ENCODE data around the gene LYPD6B. TPM values are rescaled to one million over a fixed set of nuclear protein-coding genes. Genes with fewer than 3 reads are reported as not detected.

Gene LYPD6B
- total and polyA plus RNA-seq, 9 donors: 0.10 to 3.2 (median 0.23) TPM; not detected in 2

GRCh38 chr2:149023091-149023490, 15.4 kb upstream of the LYPD6B start:
- DNase-seq: no peak
- H3K27ac ChIP-seq (ENCODE audit: low read length): no peak overlapping the region
- H3K27me3 ChIP-seq (ENCODE audit: control insufficient read depth, insufficient read depth, low read length): peaks cover 2% of the 10 kb centered on the region
- H3K4me3 ChIP-seq (ENCODE audit: low read length): no peak overlapping the region
- WGBS (ENCODE audit: insufficient coverage): no CpG with 5 or more reads among the region's 6 CpGs
- no peaks in the 10 kb centered on the region for H3K36me3 ChIP-seq (ENCODE audit: control insufficient read depth, insufficient read depth, low read length)
- no peaks in the 10 kb centered on the region for H3K4me1 ChIP-seq (ENCODE audit: control insufficient read depth, insufficient read depth, low read length)
- no peaks in the 10 kb centered on the region for H3K9me3 ChIP-seq (replicated peaks; ENCODE audit: control insufficient read depth, low read depth, low read length)

GRCh38 chr2:149027590-149028250, 10.8 kb upstream of the LYPD6B start:
- no peak overlapping the region for H3K4me3 ChIP-seq (ENCODE audit: low read length)
- no peaks in the 10 kb centered on the region for H3K36me3 ChIP-seq (ENCODE audit: control insufficient read depth, insufficient read depth, low read length)
- WGBS (ENCODE audit: insufficient coverage): 50% methylated on average over 2 of the region's 7 CpGs
- peaks cover 8% of the 10 kb centered on the region for H3K27me3 ChIP-seq (ENCODE audit: control insufficient read depth, insufficient read depth, low read length)
- no peaks in the 10 kb centered on the region for H3K4me1 ChIP-seq (ENCODE audit: control insufficient read depth, insufficient read depth, low read length)
- no peak overlapping the region for H3K27ac ChIP-seq (ENCODE audit: low read length)
- H3K9me3 ChIP-seq (replicated peaks; ENCODE audit: control insufficient read depth, low read depth, low read length): no peaks in the 10 kb centered on the region
- DNase-seq: no peak

DNA sequence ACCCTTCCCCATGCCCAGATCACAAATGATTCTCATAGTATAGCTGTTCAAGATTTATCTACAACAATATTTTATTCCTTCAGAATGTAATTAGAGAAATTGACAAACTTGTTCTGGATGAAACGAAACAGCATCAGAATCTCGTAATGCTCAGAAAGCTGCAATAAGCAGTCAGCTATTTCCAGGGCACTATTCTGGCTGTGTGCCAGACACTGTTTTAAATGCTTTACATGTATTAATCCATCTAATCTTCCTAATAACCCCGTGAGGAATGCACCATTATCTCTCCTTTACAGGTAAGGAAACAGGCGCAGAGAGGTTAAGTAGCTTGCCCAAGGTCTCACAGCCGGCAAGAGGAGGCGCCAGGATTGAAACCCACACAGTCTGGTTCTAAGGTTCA, 10.1 kb upstream of the LYPD6B start:
- Histone ChIP-seq H3K36me3 (ENCODE audit: control insufficient read depth, insufficient read depth, low read length) (no peaks in the 10 kb centered on the region), H3K9me3 (replicated peaks; ENCODE audit: control insufficient read depth, low read depth, low read length) (no peaks in the 10 kb centered on the region), H3K4me3 (ENCODE audit: low read length) (no peak overlapping the region), H3K27me3 (ENCODE audit: control insufficient read depth, insufficient read depth, low read length) (peaks cover 8% of the 10 kb centered on the region), H3K27ac (ENCODE audit: low read length) (no peak overlapping the region), H3K4me1 (ENCODE audit: control insufficient read depth, insufficient read depth, low read length) (no peaks in the 10 kb centered on the region)
- WGBS (ENCODE audit: insufficient coverage): 55% methylated on average over 4 of the region's 6 CpGs
- DNase-seq: no peak

DNA sequence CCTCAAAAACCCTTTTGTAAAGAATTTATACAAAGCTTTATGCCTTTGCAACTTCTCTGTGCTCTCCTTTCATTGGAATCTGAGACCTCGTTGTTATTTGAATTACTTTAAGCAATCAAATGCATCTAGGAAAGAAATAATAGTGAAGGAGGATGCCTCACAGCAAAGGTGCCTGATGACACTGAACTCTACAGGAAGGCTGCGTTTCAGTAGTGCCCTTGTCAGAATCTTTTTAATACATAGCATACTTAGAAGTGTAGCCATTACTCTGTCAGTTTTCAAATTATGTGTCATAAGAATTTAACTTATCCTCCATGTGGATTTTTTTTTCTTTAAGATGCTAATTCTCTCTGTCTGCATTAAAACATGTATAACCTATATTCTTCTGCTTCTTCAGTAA, 9.6 kb upstream of the LYPD6B start:
- no peak overlapping the region for H3K27ac ChIP-seq (ENCODE audit: low read length)
- H3K9me3 ChIP-seq (replicated peaks; ENCODE audit: control insufficient read depth, low read depth, low read length): no peaks in the 10 kb centered on the region
- no CpG with 5 or more reads among the region's 2 CpGs for WGBS (ENCODE audit: insufficient coverage)
- no peak overlapping the region for H3K4me3 ChIP-seq (ENCODE audit: low read length)
- H3K36me3 ChIP-seq (ENCODE audit: control insufficient read depth, insufficient read depth, low read length): no peaks in the 10 kb centered on the region
- DNase-seq: no peak
- peaks cover 8% of the 10 kb centered on the region for H3K27me3 ChIP-seq (ENCODE audit: control insufficient read depth, insufficient read depth, low read length)
- H3K4me1 ChIP-seq (ENCODE audit: control insufficient read depth, insufficient read depth, low read length): no peaks in the 10 kb centered on the region

DNA sequence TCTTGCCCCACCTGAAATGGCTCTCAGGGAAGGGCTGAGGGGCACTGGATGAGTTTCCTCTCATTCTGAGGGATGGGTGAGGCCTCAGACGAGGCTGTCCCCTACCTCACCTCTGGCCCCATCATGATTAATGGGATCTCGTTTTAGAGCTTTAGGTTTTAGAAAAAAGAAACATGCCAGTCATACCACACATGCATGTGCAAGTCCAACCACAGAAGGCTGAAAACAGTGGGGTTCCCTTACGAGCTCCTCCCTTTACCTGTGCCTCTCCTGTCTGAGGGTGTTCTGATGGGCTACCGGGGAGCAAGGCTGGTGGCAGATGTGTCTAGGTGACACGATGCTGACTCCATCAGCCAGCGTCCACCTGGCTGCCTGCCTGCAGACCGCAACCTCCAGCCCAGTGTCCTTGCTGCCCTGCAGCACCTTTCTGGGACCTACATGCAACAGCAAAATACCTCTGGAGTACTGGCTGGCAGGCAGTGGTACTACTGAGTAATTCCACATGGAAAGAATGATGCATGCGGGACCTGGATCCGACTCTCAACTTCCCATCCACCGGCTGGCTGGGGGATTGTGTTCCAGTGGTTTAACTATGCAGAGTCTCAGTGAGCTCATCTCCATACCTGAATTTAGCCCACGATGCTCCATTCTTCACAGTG, 9.1 kb upstream of the LYPD6B start:
- Histone ChIP-seq H3K4me1 (ENCODE audit: control insufficient read depth, insufficient read depth, low read length) (no peaks in the 10 kb centered on the region), H3K27ac (ENCODE audit: low read length) (no peak overlapping the region), H3K36me3 (ENCODE audit: control insufficient read depth, insufficient read depth, low read length) (no peaks in the 10 kb centered on the region), H3K27me3 (ENCODE audit: control insufficient read depth, insufficient read depth, low read length) (peaks cover 8% of the 10 kb centered on the region), H3K9me3 (replicated peaks; ENCODE audit: control insufficient read depth, low read depth, low read length) (no peaks in the 10 kb centered on the region), H3K4me3 (ENCODE audit: low read length) (no peak overlapping the region)
- 63% methylated on average over 5 of the region's 11 CpGs for whole genome bisulfite sequencing (ENCODE audit: insufficient coverage)
- no peak for DNase-seq

DNA sequence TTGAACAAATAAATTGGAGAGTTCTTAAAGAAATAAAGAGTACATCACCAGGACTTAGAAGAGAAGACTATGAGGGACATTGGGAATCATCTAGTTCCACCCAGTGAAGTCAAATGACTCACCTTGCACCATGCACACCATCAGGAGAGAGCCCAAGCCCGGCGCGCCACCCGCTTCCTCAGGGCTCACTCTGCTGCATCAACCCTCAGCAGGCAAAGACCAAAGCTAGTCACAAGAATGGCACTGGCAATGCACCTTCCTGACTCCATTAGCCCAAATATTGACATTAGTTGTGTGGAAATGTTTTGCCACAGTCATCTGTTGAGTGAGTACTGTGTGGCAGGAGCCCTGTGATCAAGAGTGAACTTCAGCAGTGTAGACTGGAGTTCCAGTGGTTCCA, 7.1 kb upstream of the LYPD6B start:
- WGBS (ENCODE audit: insufficient coverage): no CpG with 5 or more reads among the region's 4 CpGs
- no peaks in the 10 kb centered on the region for H3K9me3 ChIP-seq (replicated peaks; ENCODE audit: control insufficient read depth, low read depth, low read length)
- no peak overlapping the region for H3K4me3 ChIP-seq (ENCODE audit: low read length)
- H3K4me1 ChIP-seq (ENCODE audit: control insufficient read depth, insufficient read depth, low read length): no peaks in the 10 kb centered on the region
- H3K27me3 ChIP-seq (ENCODE audit: control insufficient read depth, insufficient read depth, low read length): peaks cover 8% of the 10 kb centered on the region
- H3K36me3 ChIP-seq (ENCODE audit: control insufficient read depth, insufficient read depth, low read length): no peaks in the 10 kb centered on the region
- H3K27ac ChIP-seq (ENCODE audit: low read length): no peak overlapping the region
- DNase-seq: no peak

GRCh38 chr2:149033716-149034115, 4.8 kb upstream of the LYPD6B start:
- WGBS (ENCODE audit: insufficient coverage): 31% methylated on average over 5 of the region's 8 CpGs
- Histone ChIP-seq H3K4me1 (ENCODE audit: control insufficient read depth, insufficient read depth, low read length) (peaks cover 5% of the 10 kb centered on the region), H3K36me3 (ENCODE audit: control insufficient read depth, insufficient read depth, low read length) (no peaks in the 10 kb centered on the region), H3K9me3 (replicated peaks; ENCODE audit: control insufficient read depth, low read depth, low read length) (no peaks in the 10 kb centered on the region), H3K27me3 (ENCODE audit: control insufficient read depth, insufficient read depth, low read length) (peaks cover 17% of the 10 kb centered on the region), H3K4me3 (ENCODE audit: low read length) (no peak overlapping the region), H3K27ac (ENCODE audit: low read length) (no peak overlapping the region)
- DNase-seq: no peak

DNA sequence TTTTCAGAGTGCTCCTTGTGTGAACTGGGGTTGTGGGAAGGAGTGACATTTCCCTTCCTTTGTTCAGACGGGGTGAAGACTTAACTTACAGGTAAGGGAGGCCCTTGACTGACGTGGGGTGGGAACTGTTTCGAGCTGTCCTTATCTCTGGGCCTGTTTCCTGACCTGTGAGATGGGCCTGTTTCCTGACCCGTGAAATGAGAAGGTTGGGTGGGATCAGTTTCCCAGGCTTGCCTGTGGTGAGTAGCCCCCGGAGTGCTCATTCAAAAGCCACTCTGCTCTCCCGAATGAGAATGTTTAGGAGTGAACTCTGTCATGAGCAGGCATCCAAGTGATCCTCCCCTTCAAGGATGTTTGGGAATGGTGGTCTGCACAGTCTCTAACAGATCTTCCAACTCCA, 4.1 kb upstream of the LYPD6B start:
- H3K27me3 ChIP-seq (ENCODE audit: control insufficient read depth, insufficient read depth, low read length): peaks cover 20% of the 10 kb centered on the region
- 66% methylated on average over 6 of the region's 6 CpGs for WGBS (ENCODE audit: insufficient coverage)
- no peaks in the 10 kb centered on the region for H3K9me3 ChIP-seq (replicated peaks; ENCODE audit: control insufficient read depth, low read depth, low read length)
- no peak overlapping the region for H3K27ac ChIP-seq (ENCODE audit: low read length)
- DNase-seq: no peak
- H3K4me1 ChIP-seq (ENCODE audit: control insufficient read depth, insufficient read depth, low read length): peaks cover 10% of the 10 kb centered on the region
- H3K4me3 ChIP-seq (ENCODE audit: low read length): no peak overlapping the region
- H3K36me3 ChIP-seq (ENCODE audit: control insufficient read depth, insufficient read depth, low read length): no peaks in the 10 kb centered on the region

DNA sequence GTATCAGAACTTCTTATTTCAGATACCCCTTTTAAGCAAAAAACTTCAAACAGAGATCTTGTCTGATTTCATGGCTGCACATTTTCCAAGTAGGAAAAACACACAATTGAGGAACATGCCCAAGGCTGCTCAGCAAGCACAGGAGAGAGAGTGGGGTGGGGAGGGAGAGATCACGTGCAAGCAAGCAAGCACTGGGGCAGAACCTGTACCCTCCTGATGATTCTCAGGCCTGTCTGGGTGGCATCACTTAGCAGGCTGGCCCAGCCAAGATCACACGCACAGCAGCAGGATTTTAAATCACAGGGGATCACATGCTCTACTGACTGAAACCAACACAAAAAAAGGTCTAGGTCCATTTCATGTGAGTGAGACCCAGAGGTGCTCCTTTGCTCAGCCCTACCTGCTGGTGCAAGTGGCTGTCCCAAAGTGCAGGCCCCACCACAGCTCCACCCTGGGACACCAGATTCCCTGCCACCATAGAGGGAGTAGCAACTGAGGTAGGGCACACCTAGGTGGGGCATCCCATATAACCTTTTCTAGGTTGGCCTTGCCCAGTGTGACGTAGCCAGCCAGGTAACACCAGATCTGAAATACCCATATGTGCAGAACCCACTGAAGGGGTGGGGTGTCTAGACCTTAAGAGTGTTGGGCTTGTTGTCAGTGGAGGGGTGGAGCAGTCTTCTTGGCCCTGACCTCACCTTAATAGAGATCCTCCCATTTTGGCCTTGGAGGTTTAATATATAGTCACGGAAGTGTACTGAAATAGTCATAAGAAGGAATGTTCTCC, 1.8 kb upstream of the LYPD6B start:
- peaks cover 25% of the 10 kb centered on the region for H3K27me3 ChIP-seq (ENCODE audit: control insufficient read depth, insufficient read depth, low read length)
- H3K27ac ChIP-seq (ENCODE audit: low read length): no peak overlapping the region

DNA sequence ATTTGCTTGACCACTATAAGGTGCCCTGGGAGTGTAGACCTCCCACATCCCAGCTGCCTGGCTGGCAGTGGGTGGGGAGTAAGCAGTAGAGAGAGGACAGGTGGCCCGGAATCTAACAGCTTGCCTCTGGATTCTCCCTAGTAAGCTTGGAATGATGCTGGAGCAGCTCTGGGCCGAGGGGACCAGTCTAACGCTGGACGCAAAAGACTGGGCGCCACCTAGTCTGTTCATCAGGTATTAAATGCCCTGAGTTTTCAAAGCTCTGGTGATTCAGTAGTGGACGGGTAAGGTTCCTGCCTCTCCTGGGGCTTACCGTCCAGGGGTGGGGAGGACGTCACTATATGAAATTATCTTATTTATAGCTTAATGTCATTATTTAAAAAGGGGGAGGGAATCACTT, 648 bp upstream of the LYPD6B start:
- no peak overlapping the region for H3K27ac ChIP-seq (ENCODE audit: low read length)
- no peaks in the 10 kb centered on the region for H3K9me3 ChIP-seq (replicated peaks; ENCODE audit: control insufficient read depth, low read depth, low read length)
- H3K36me3 ChIP-seq (ENCODE audit: control insufficient read depth, insufficient read depth, low read length): no peaks in the 10 kb centered on the region
- peaks cover 25% of the 10 kb centered on the region for H3K27me3 ChIP-seq (ENCODE audit: control insufficient read depth, insufficient read depth, low read length)
- H3K4me3 ChIP-seq (ENCODE audit: low read length): no peak overlapping the region
- no peak for DNase-seq
- WGBS (ENCODE audit: insufficient coverage): 56% methylated on average over 3 of the region's 8 CpGs
- peaks cover 10% of the 10 kb centered on the region for H3K4me1 ChIP-seq (ENCODE audit: control insufficient read depth, insufficient read depth, low read length)

More for the DNA sequence above, 1.8 kb upstream of the LYPD6B start:
- Histone ChIP-seq H3K36me3 (ENCODE audit: control insufficient read depth, insufficient read depth, low read length) (no peaks in the 10 kb centered on the region), H3K9me3 (replicated peaks; ENCODE audit: control insufficient read depth, low read depth, low read length) (no peaks in the 10 kb centered on the region), H3K4me3 (ENCODE audit: low read length) (no peak overlapping the region), H3K4me1 (ENCODE audit: control insufficient read depth, insufficient read depth, low read length) (peaks cover 10% of the 10 kb centered on the region)
- no peak for DNase-seq
- WGBS (ENCODE audit: insufficient coverage): 70% methylated on average over 2 of the region's 4 CpGs
